GM18505 (cell line): ENCODE results near the gene NCAPG.

Experiments
- ATAC-seq: cut with Tn5 transposase; IDR thresholded peaks from one replicate; pipeline ENCODE4 v1.9.1; 2021; ENCODE audit not compliant: unreplicated experiment
- POLR2A ChIP-seq: IDR thresholded peaks from 4 replicates; pipeline ENCODE4 v1.6.1; 2011; ENCODE audit warnings: borderline replicate concordance; ENCODE audit not compliant: insufficient read depth, insufficient read length; ENCODE audit errors: extremely low read depth

Gene NCAPG

GRCh38 chr4:17780501-17781299, 30.1 kb upstream of the NCAPG start:
- ATAC-seq: no peak

GRCh38 chr4:17781300-17782287, 29.2 kb upstream of the NCAPG start, which contains the start of gene FAM184B:
TSS of gene FAM184B (minus strand) at chr4:17781621. CDS start at chr4:17781299, 322 bp downstream.
- TF ChIP-seq POLR2A: no peak
- ATAC-seq: no peak

More at GRCh38 chr4:17780501-17781299, 30.1 kb upstream of the NCAPG start:
- no peak for TF ChIP-seq POLR2A

GRCh38 chr4:17785858-17786257, 24.9 kb upstream of the NCAPG start:
- no peak for TF ChIP-seq POLR2A
- ATAC-seq: no peak

DNA sequence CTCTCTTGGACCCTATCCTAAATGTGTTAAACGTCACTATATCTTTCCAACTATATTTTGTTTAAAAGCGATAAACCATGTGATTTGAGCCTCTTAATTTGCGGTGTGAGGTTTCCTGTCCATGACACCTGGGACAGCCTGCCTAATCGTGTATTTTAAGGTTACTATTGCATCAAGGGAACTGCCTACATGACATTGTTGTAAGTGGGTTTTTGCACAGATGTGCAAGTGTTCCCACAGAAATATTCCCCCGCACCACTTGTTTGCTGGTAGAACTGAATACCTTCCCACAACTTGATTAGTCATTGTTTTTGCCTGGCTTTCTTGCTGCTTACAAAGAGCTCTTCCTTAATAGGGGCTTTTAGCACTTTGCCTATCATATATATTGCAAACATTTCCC, 24.2 kb upstream of the NCAPG start:
- no peak for ATAC-seq
- no peak for TF ChIP-seq POLR2A

GRCh38 chr4:17787315-17787714, 23.5 kb upstream of the NCAPG start:
- no peak for TF ChIP-seq POLR2A
- no peak for ATAC-seq

GRCh38 chr4:17788956-17789355, 21.8 kb upstream of the NCAPG start:
- no peak for TF ChIP-seq POLR2A
- no peak for ATAC-seq

- ATAC-seq: no peak
- TF ChIP-seq POLR2A: no peak
Measured at GRCh38 chr4:17794730-17795129, 16.0 kb upstream of the NCAPG start.

- ATAC-seq: peak; percentile 46
- TF ChIP-seq POLR2A: no peak
Measured at GRCh38 chr4:17797808-17798207, 13.0 kb upstream of the NCAPG start.

- TF ChIP-seq POLR2A: no peak
- ATAC-seq: no peak
Measured at GRCh38 chr4:17805580-17806155, 5.1 kb upstream of the NCAPG start.

DNA sequence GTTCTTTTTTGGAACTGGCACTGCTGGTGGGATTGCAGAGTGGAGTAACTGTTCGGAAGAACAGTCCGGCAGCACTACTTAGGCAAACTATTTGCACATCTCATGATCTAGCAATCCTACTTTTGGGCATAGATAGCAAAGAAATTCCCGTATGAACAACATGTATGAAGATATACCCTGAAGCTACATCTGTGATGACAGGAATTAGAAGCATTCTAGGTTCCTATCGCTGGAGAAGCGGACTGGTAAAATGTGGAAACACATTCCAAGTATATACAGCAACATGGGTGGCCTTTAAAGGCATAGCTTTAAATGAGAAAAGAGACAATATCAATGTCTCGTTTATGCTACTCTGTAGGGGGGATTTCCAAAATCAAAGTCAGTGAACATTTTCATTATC, 3.3 kb upstream of the NCAPG start:
- TF ChIP-seq POLR2A: no peak
- ATAC-seq: no peak

DNA sequence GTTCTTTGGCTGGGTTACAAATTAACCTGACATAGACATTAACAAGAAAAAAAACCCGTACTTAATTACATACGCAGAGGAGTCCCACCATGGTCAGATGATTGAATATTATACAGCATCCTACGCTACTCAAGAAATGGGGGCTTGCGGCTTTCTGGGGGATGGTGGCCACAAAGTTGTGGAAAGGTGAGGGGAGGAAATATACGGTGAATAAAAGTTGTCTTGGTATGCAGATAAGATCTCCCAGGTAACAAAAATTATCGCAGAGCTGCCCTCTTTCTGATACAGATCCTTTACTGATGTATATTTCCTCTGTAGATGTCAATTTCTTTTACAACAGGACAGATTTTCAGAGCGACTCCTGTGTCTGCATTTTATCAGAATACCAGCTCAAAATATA, 1.1 kb upstream of the NCAPG start:
- ATAC-seq: no peak
- no peak for TF ChIP-seq POLR2A

DNA sequence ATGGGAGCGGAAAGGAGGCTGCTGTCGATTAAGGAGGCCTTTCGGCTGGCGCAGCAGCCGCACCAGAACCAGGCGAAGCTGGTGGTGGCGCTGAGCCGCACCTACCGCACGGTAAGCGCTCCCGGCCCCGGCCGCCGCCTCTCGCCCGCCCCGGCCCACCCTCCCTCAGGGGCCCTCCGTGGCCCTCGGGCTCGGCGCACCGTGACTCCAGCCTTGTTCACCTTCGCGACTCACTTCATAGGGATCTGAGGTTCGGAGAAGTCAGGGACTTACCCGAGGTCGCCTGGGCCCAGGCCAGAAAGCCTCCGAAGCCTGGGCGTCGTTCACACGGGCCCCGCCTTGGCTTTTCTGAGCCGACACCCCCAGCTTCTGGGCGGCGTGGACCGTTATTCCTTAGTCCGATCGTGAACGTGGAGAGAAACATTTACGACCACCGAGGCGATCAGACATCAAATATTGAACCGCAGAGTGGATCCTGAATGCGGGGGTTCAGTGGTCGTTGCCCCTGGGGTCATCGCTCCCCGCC, 362 bp downstream of the NCAPG start:
- ATAC-seq: peak; percentile 30
- TF ChIP-seq POLR2A: no peak

GRCh38 chr4:17812125-17812524, 1.3 kb downstream of the NCAPG start:
- TF ChIP-seq POLR2A: no peak
- no peak for ATAC-seq
